H54 (cell line): ENCODE measurements around the gene ZMYND10.

ENCODE experiments used
- DNase-seq: peaks from one replicate; pipeline ENCODE4 v3.0.0; 2011; ENCODE audit warnings: low spot score, mixed read lengths; ENCODE audit not compliant: insufficient read length
- FAIRE-seq: peaks from 3 replicates; lab custom pipeline; 2011; peaks lifted over from hg19 to GRCh38; lab: Jason Lieb, UNC
- POLR2A ChIP-seq: IDR thresholded peaks from 2 replicates; pipeline ENCODE4 v1.6.1; 2011; ENCODE audit warnings: low read depth, mild to moderate bottlenecking, low read length

The ZMYND10 gene

DNA sequence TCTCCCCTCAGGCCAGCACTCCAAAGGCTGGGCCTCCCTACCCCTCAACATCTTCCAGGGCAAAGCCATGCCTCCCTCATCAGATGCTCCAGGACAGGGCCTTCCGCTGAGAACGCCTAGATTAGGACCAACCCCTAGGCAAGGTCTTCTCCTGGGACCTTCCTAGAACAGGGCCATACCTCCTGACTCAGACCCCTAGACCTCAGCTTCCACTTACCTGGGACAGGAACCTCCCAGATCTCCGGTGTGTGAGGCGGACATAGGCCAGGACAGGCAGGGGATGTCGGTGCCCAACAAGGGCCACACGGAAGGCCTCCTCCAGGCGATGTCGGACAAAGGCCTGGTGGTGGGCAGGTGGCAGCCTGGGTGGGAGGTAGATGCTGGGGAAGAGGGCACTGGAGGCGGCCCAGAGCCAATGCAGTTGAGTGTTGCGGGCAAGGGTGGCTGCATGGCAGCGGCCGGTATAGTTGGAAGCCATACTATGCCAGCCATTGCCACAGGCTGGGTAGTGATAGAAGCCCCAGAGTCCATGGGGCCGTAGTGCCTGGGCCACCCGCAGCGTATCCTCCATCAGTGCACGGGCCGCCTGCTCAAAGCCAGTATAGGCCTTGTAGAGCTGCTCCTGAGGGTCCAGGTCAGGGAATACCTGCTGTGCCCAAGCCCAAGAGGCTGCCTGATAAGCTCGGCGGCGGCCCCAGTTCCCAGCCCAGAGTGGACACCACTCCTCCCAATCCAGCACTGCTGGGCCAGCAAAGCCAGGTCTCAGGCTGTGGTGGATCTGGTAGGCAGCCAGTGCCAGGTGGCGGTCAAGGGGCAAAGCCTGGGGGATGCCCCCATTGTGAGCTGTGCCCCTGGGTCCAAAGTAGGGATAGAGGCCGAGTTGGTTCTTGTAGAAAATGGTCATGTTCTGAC is 50.8 kb downstream of the ZMYND10 start:
- FAIRE-seq (no peak), DNase-seq (no peak)
- TF ChIP-seq POLR2A, result no peak

GRCh38 chr3:50294089-50294488 is 51.4 kb downstream of the ZMYND10 start:
- DNase-seq (no peak), FAIRE-seq (no peak)
- TF ChIP-seq POLR2A, result no peak

DNA sequence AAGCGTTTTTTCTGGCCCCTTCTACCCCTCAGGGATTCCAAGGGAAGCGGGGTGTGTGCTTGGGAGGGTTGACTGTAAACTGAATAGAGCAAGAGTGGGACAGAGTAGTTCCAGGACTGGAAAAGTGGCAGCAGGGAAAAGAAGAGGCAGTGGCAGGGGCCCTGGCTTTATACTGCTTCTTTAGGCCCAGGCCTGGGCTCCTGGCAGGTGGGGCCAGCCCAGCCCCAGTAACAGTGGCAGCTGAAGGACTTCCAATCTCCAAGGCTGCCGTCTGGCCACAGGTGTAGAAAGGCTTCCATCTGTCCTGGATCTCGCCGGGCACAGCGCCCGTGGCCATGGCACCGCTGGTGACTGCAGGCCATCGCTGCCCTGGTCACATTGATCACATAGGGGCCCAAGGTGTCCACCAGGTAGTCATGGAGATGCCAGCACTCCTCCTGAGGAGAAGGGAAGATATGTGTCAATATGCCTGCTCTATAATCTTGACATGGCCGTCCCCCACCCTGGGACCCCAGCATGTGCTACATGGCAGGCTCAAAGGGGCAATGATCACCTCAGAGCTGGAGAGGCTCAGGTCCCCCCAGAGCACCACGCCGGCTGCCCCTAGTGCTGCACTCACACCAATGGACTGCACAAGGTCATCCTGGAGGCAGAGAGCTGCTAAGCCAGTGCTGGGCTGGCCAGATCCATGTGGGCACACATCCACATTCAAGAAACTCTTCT is 52.3 kb downstream of the ZMYND10 start:
- FAIRE-seq (no peak), DNase-seq (no peak)
- no peak for TF ChIP-seq POLR2A

DNA sequence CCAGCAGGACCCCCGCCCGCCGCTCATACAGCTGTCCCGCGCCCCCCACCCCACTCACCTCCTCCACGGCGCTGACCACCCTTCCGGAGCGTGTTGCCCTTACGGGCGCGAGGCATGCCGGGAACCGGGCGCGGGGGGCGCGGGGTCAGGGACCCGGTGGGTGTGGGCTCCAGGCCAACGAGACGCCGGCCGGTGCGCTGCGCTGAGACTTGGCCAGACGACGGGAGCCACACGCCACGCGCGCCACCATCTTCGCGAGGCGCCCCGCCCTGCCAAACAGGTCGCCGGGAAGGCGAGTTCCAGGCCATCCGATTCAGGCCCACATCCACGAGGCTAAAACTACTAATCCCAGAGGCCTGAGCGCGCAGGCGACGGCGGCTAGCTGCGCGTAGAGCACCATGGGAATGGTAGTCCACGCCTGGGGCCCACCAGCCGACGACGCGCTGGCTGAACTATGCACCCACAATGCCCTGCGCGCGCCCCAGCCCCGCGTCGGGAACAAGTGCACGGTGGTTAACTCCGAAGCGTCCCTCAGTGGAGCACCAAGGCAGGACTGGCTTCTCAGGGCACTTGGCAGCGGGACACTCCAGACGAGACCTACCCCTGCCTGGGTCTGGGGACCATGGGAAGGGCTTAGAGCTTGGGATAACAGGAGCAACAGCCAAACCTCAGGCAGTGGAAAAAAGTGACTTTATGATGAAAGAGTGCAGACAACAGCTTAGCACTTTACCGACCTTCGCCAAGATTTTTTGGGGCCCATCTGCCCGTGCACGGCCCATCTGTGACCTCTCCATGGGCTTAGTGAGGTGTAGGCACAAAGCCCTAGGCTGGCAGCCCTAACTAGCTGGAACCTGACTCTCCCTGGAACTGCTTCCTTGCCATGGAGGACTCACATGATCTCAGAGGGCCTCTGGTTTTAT is 53.1 kb downstream of the ZMYND10 start, which contains the start of gene IFRD2:
Gene IFRD2, minus strand, starts transcription at position 271 of the 920 bp plus-strand sequence. Its CDS starts 155 bp downstream, at position 116.
- DNase-seq (peak; percentile 95), FAIRE-seq (peak; percentile 78)
- peak; percentile 64 for TF ChIP-seq POLR2A
